HG02642 (cell line): ENCODE measurements around the gene MINK1.
"Not testable (repeated sequence)": the region's sequence is repeated elsewhere in the genome, so short reads cannot be mapped to it uniquely, and the experiment has no call there.

Source experiments
- ATAC-seq: cut with Tn5 transposase; IDR thresholded peaks from one replicate; pipeline ENCODE4 v1.9.1; 2021; ENCODE audit warnings: mild to moderate bottlenecking; ENCODE audit not compliant: unreplicated experiment, poor library complexity

MINK1 gene

GRCh38 chr17:4867535-4867934 is 34.4 kb downstream of the MINK1 start:
- not testable (repeated sequence) for ATAC-seq

GRCh38 chr17:4869058-4869998 is 36.2 kb downstream of the MINK1 start:
- ATAC-seq: not testable (repeated sequence)

GRCh38 chr17:4870855-4871254 is 37.7 kb downstream of the MINK1 start:
- no peak for ATAC-seq

- ATAC-seq: no peak
Measured at GRCh38 chr17:4872786-4873185, 39.6 kb downstream of the MINK1 start.

- no peak for ATAC-seq
Measured at GRCh38 chr17:4877089-4877488, 43.9 kb downstream of the MINK1 start.

- no peak for ATAC-seq
Measured at GRCh38 chr17:4879601-4880000, 46.5 kb downstream of the MINK1 start.

- no peak for ATAC-seq
Measured at GRCh38 chr17:4880857-4881256, 47.7 kb downstream of the MINK1 start.

GRCh38 chr17:4881761-4882555 is 48.8 kb downstream of the MINK1 start:
- no peak for ATAC-seq

- ATAC-seq: no peak
Measured at GRCh38 chr17:4884489-4884888, 51.3 kb downstream of the MINK1 start.

GRCh38 chr17:4886830-4887229 is 53.7 kb downstream of the MINK1 start:
- no peak for ATAC-seq

- ATAC-seq: no peak
Measured at GRCh38 chr17:4887581-4887980, 54.4 kb downstream of the MINK1 start.

- no peak for ATAC-seq
Measured at GRCh38 chr17:4891411-4892410, 58.6 kb downstream of the MINK1 start.

GRCh38 chr17:4892499-4893221 is 59.5 kb downstream of the MINK1 start:
- ATAC-seq: no peak

- no peak for ATAC-seq
Measured at GRCh38 chr17:4893272-4893671, 60.1 kb downstream of the MINK1 start.

- ATAC-seq: no peak
Measured at GRCh38 chr17:4893721-4894560, 60.8 kb downstream of the MINK1 start.

GRCh38 chr17:4895121-4895520 is 62.0 kb downstream of the MINK1 start:
- no peak for ATAC-seq

- ATAC-seq: no peak
Measured at GRCh38 chr17:4895657-4896331, 62.7 kb downstream of the MINK1 start.
